Tongue (tissue), 2 donors: ENCODE data around the gene SLAIN2. TPM values are rescaled to one million over a fixed set of nuclear protein-coding genes. Genes with fewer than 3 reads are reported as not detected.

Experiments used
- DNase-seq: peaks from one replicate; pipeline ENCODE4 v3.0.0-alpha.2; 2015
- total RNA-seq: library from RNA; depleted of rRNA; stranded (reverse); fragments of >200 nt; gene quantifications from one replicate; pipeline ENCODE4 v1.2.3, GENCODE V29; 2014

SLAIN2 gene
- total RNA-seq, 1 donor from 2014 or later = 106 TPM

DNA sequence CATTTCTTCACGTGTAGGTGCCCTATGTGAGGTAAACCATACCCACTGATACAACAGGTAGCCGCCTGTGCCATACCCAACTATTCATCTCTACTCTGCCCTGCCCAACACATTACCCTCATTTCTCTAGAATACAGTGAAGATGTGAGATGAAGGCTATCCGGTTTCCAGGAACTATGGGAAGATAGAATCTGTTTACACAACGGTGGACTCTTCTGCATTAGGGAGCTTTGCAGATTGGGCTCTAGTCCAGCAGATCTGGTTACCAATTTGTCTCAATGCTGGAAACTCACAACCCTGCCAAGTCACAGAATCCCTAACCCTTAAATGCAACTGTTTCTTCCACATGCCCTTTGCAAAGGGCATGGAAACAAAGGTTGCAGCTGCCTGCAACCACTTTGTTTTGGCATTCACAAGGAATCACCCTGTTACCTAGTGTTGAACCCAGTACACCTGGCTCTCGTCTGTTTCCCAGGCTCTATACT is 6.4 kb upstream of the SLAIN2 start:
- DNase-seq = peak; percentile 56

DNA sequence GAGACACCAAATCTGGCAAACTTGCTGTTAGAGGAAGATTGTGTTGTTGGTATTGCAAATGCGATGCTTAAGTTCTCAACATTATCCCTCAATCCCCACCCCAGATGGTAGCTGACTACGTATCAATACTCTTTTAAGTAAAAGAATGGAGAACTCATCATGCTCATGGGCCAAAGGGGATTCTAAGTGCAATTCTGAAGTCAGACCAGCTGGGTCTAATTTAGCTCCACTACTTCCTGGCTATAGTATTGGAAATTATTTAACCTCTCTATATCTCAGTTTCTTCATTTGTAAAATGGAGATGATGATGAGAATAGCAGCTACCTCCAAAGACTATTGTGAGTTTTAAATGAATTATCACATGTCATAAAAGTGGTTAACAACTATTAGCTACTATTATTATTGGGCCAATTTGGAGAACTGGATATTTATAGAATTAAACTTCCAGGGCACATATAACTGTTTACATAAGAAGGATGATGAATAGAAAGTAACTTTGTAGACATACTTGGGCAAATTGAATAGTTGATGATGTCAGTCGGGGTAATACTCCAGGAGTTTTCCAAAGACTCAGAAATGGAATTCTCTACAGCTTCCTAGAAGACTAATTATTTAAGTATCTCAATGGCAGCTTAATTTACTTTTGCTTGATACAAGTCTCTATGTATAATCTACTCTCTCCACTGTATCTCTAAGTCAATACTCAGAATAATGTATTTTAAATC is 5.0 kb upstream of the SLAIN2 start:
- no peak for DNase-seq

DNA sequence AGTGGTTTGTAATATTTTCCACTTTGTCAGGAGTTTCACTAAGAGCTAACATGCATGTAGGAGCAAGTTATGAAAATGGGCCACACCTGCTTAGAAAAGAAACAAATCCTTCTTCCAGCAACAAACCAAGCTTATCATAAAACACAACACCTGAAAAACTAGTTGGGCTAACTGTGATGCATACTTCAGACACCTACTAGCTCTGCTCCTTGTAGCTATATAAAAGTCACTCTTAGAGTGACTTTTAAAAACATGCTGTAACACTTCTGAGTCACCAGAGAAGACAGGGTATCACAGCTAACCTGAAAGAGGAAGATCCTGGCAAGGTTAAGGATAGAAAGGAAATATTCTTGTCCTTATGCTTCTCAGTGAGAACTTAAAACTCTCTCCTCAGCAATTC is 3.6 kb upstream of the SLAIN2 start:
- peak; percentile 60 for DNase-seq

DNA sequence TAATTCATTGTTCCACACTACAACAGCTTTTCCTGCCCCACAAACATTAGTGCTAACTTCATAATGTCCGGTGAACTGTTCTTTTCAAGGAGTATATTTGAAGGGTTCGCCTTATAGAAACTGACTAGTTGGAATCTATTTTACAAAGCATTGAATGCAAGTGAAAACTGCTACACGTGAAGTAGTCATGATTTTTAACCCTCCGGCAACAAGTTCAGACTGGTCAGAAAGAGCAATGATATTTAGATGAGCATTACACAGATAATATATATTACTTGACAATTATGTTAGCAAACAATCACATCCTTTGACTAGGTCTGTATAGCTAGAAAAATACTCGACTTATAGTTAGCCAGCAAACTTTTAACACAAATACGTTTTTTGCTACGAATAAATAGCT is 1.7 kb upstream of the SLAIN2 start:
- DNase-seq = no peak

DNA sequence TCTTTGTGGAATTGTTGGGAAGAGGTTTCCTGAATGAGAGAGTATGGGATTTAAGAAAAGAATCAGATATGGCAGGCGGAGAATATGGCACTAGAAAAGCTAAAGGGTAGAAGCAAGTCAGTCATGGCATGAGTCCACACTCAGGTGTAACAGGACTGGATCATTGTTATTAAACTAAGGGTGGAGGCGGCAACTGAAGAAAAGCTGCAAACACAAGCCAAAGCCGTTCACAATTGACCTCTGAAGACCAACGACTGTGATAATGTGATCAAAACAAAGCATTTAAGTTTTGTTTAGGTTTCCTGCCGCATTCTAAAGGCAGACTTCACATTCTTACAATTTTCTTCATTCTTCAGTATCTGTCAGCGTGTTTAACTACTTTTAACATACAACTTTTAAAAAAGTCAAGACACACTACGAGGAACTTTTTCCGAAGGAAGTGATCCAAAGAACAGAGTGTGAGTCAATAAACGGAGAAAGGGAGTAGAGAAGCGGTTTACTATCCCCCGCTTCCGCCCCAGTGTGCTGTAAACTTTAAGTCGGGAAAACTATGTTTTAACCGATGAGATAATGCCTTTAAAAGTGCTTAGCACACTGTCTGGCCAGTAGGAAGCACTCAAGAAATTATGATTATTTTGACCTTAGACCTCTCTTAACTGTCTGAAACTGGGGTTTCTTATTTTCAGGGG is 909 bp upstream of the SLAIN2 start:
- peak; percentile 69 for DNase-seq

DNA sequence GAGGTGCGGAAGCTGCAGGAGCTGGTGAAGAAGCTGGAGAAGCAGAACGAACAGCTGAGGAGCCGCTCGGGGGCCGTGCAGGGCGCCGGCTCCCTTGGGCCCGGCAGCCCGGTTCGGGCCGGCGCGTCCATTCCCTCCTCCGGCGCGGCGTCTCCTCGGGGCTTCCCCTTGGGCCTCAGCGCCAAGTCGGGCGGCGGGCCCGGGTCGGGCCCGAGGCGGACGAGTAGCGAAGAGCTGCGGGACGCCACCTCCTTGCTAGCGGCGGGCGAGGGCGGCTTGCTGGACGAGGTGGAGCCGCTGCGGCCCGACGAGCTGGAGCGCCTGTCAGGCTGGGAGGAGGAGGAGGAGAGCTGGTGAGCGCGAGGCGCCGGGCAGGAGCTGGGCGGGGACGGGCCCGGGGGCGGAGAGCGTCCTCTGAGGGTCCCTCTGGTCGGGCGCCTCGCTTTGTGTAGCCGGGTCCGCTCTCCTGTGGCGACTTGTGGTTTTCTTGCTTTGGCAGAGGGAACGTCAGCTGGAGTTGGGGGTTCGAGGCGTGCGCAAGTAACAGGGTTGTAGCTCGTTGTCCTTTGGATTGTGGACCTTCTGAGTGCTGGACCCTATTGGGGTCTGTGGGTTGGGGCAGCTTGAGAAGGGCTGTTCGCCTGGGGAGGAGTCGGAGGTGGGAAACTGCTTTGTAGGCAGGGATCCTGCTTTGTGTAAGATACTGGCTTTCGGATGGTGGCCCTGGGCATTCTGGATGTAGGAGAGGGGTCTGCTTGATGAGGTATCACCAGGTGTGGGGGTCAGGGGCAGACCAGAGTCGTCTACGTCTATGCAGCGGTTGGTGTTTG is 662 bp downstream of the SLAIN2 start:
- DNase-seq = peak; percentile 79

DNA sequence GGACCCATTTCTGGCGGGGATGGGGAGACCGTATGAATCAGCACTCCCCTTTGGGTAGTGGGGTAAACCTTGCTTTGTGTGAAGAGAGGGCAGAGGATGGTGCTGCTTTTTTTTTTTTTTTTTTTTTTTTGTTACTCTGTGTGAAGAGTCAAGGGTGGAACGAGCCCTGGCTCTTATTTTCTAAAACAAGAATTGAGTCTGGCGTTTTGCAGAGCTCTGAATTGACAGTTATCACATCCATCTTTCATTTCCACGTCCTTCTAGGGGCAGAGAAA is 1.2 kb downstream of the SLAIN2 start:
- DNase-seq = peak; percentile 31

DNA sequence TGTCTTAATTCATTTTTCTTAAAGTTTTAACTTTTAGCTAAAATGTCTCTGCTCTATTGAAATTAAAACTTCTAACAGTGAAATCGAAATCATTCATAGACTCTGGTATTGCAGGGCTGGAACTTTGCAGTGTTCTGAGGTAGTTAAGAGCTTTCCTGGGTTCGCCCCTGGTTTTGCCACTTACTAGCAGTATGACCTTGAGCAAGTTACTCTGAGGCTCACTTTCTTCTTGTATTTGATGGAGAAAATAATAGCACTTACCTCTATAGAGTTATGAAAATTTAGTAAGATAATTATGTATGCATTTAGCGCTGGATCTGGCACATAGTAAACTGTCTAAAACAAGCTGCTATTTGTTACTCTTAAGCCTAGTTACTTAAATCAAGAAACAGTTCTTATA is 1.7 kb downstream of the SLAIN2 start:
- no peak for DNase-seq

DNA sequence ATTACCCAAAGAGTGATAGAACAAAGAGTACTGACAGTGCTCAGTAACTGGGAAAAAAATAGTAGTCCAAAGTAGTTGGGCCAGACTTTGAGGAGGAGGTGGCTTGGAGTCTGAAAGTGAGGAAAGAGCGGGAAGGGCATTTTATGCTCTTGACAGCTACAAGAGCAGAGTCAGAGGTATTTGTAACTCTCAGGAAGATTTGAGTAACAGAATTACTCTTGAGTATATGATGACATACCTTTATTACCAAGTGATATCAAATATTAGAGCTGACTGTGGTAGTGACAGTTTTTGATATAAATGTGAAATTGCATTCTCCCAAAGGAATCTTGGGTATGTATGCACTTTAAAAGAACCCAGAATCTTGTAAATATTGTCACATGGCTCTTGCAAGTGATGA is 2.2 kb downstream of the SLAIN2 start:
- no peak for DNase-seq

DNA sequence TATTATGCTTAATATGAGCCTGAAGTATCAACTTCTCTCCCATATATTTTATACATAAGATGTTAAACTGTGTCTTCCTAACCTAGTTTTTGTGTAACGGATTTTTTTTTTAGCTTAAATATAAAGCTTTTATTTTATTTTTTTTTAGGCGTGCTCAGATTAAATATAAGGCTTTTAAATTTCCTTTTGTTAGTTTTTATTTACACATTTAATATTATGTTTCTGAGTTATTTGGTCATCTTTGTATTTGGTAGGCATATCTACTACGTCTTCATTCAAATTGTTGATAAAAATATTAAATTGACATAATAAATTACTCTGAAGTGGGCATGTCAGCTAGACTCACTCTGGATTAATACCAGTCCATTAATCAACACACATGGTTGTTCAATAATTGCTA is 4.2 kb downstream of the SLAIN2 start:
- no peak for DNase-seq

DNA sequence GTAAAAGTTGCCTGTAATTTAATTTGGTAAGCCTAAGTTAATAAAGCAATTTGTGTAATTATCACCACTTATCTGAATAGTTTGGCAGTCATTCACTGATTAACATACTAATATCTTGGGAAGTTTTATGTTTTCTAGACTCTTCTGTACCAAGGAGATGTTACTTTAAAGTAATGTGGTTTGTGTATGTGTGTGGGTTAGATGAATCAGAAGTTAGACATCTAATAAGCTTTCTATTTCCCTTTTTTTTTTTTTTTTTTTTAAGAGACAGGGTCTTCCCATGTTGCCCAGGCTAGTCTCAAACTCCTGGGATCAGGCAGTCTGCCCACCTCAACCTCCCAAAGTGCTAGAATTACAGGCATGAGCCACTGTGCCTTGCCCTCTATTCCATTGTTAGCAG is 5.3 kb downstream of the SLAIN2 start:
- DNase-seq = no peak

DNA sequence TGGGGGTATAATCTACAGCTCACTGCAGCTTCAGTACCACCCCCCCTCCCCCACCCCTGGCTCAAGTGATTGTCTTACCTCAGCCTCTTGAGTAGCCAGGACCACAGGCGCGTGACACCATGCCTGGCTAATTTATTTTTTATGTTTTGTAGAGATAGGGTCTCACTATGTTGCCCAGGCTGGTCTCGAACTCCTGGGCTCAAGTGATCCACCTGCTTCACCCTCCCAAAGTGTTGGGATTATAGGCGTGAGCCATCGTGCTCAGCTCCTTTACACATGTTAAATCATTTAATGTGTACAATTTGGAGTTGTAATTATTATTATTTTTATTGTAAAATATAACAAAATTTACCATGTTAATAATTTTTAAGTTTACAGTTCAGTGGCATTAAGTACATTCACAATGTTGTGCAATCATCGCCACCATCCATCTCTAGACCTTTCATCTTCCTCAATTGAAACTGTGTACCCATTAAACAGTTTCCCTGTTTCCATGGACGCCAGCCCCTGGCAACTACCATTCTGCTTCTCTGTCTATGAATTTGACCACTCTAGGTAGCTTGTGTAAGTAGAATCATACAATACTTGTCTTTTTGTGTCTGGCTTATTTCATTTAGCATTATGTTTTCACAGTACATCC is 6.1 kb downstream of the SLAIN2 start:
- no peak for DNase-seq

DNA sequence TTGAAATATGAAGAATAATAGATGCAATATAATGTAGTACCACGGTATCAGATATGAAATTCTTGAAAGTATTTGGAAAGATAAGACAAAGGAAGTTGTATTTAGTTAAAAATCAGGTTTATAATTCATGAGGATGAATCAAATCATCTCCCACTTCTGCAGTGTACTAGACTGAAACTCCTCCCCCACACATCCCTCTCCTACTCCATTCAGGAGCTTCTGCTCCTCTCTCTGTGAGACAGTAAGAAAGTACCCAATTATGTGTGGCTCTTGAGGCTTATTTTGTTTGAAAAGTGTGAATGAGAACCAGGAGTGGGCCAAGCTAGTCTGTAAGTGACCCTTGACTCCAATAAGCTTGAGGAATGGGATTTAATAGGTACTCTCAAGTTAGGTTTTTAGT is 9.5 kb downstream of the SLAIN2 start:
- DNase-seq = no peak

DNA sequence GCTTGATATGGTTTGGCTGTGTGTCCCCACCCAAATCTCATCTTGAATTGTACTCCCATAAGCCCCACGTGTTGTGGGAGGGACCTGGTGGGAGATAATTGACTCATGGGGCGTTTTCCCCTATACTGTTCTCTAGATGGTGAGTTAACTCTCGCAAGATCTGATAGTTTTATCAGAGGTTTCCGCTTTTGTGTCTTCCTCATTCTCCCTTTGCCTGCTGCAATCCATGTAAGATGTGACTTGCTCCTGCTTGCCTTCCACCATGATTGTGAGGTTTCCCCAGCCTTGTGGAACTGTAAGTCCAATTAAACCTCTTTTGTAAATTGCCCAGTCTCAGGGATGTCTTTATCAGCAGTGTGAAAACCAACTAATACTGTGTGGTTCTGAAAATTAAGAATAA is 11.5 kb downstream of the SLAIN2 start:
- DNase-seq = no peak

DNA sequence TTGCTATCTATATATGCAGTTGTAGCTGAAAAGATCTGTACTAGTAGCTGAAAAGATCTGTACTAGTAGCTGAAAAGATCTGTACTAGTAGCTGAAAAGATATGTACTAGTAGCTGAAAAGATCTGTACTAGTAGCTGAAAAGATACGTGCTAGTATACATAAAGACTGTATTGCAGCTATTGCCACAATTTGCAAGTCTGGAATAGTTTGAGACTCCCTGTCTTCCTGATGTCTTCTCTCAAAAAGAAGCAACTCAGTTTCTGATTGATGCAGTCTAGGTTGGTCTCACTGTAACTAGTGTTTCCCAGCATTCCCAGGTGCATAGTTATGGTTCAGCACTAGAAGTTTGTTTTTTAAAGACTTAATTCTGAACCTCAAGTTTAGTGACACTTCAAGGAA is 15.0 kb downstream of the SLAIN2 start:
- DNase-seq = no peak

DNA sequence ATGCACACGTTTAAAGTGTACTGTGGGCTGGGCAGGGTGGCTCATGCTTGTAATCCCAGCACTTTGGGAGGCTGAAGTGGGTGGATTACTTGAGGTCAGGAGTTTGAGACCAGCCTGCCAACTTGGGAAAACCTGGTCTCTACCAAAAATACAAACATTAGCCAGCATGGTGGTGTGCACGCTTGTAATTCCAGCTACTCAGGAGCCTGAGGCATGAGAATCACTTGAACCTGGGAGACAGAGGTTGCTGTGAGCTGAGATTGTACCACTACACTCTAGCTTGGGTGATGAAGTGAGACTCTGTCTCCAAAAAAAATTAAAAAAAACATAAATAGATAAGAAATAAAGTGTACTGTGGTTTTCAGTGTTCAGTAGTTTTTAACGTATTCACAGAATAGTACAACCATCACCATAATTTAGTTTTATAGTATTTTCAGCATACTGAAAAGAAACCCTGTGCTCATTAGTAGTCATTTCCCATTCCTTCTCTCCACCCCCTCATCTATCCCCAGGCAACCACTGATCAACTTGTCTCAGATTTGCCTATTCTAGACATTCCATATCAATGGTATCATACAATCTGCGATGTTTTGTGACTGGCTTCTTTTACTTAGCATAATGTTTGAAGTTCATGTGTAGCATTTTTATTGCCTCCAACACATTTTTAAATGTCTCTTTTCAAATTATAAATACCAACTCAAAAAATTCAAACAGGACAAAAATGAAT is 19.1 kb downstream of the SLAIN2 start:
- DNase-seq = peak; percentile 19

DNA sequence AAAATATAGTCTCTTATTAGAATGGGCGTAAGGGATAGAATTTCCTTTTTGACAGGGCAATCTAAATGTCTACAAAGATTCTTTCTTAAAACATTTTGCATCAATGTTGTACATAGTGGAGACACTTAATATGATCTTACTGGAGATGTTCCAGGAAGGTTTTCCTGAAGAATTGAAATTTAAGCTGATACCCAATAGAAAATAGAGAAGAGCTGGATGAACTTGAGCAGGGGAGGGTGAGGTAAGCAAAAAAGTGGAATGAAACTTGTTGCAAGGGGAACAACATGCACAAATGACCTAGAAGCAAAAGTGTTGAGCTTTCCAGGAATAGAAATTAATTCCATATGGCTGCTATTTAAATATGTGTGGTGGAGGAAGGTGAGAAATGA is 19.7 kb downstream of the SLAIN2 start:
- peak; percentile 27 for DNase-seq

DNA sequence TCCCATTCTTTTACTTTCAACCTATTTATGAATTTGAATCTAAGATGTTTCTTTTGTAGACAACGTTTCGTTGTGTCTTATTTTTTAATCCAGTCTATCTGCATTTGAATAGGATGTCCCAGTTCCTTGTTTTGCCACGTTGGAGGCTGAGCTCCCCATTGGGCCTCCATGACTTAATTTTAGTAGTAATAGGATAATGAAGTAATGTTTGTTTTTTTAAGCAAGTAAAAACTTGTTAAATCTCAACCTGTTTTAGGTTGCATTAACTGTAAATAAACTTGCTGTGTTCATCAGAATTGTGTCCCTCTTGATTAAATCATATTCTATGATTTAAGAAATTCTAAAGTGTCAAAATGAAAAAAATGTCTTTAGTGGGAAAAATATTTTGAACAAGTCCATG is 25.3 kb downstream of the SLAIN2 start:
- no peak for DNase-seq

DNA sequence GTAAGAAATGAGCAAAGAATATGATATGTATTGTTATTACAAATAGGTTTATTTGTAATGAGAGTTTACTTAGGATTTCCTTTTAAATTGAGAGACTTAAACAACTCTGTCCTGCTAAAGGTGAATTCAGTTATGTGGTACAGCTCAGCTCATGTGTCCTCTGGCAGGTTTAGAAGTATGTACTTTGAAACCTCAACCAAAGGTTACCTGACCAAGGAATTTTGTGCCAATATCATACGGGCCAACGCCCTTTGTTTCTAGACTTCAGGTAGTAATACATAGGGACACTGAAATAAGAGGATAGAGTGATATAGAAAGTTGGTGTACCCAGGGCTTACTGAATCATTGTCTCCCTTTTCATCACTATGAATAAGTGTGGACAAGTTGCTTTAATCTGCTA is 25.7 kb downstream of the SLAIN2 start:
- no peak for DNase-seq

DNA sequence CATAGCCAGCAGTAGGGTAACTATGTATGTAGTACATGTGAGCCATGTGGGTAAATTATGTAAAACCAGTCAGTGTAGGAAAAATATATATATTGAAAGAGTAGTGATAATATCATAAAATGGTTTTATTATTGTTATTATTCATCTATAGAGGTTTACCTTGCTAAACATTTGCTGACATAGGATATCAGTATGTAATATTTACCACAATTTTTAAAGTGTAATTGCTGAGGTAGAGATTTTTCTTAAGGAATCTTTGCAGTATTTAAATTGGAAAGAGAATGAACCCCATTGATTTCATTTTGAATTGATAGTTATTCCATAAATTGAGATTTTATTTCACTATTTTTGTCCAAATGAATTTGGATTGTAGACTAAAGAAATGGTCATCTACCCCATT is 27.1 kb downstream of the SLAIN2 start:
- no peak for DNase-seq

DNA sequence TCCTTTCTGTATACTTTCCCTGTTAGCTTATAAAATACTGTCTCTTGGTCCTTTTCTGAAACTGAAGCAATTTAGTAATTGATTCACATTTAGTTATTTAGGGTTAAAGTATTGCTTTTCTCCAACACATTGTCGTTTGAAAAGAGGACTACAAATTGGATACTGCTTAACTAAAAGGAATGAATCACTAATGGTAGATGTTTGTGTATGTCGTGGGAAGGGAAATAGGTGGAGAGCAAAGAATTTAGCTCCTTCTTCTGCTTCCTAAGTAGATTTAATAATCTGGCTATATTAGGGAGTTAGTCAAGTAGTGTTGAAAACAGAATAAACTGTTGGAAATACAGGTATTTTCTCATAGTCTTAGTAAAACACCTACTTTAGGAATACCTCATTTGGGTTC is 27.9 kb downstream of the SLAIN2 start:
- no peak for DNase-seq

DNA sequence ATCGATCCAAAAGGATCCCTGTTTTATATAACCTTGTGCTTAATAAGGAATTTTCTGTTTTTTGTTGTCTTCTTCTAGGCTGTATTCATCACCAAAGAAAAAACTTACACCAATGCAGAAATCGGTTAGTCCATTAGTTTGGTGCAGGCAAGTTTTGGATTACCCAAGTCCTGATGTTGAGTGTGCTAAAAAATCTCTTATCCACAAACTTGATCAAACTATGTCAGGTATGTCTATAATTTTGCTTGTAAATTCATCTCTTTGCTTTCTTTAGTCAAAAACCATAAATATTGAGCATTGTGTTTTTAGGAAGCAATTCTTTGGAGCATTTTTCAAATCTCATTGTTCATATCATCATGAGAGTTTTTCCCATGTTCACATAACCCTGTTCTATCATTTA is 28.4 kb downstream of the SLAIN2 start:
- DNase-seq = no peak
